PC-9 (cell line): ENCODE measurements around the gene MYLK. TPM values are rescaled to one million over a fixed set of nuclear protein-coding genes. Genes with fewer than 3 reads are reported as not detected.
A peak's percentile ranks its signal among the peaks of the same experiment; 100 is the strongest.

ENCODE experiments used
- Bru-seq: library from RNA; stranded (reverse); fragments of 400-500 nt; gene quantifications from one replicate; lab custom pipeline; 2021; lab: Mats Ljungman, UMichigan
- BruChase-seq, 2 experiments: library from RNA; stranded (reverse); fragments of 400-500 nt; gene quantifications; one replicate each; lab custom pipeline; 2021; lab: Mats Ljungman, UMichigan
- BruUV-seq: library from RNA; stranded (reverse); fragments of 400-500 nt; replicated peaks from 2 replicates; lab custom pipeline; 2021; lab: Mats Ljungman, UMichigan
- CTCF ChIA-PET: fragments of 300-600 bp; sonication (Branson Sonifier 250); formaldehyde crosslinking; loops from one replicate; lab custom pipeline; 2022; ENCODE audit warnings: antibody characterized with exemption; lab: Charles Lee
- POLR2A ChIA-PET: fragments of 300-600 bp; sonication (Branson Sonifier 250); formaldehyde crosslinking; loops from one replicate; lab custom pipeline; 2022; ENCODE audit warnings: antibody characterized with exemption; ENCODE audit not compliant: unreplicated experiment; lab: Charles Lee
- DNase-seq, 2 experiments: peaks; one replicate each; pipeline versions ENCODE4 v3.0.0 to v3.0.0-alpha.2; 2015 to 2022; ENCODE audit warnings: mixed read lengths in 1 of 2
- H2AFZ ChIP-seq: fragments of 200-600 bp; sonication (generic); 2 replicates; pipeline ENCODE4 v1.8.1; 2017; ENCODE audit warnings: antibody characterized with exemption
- H3F3A ChIP-seq: fragments of 200-600 bp; sonication (generic); 2 replicates; pipeline ENCODE4 v1.8.1; 2017; ENCODE audit warnings: antibody characterized with exemption, mild to moderate bottlenecking, low read depth; ENCODE audit not compliant: insufficient read depth
- H3K27ac ChIP-seq: fragments of 200-600 bp; sonication (generic); 2 replicates; pipeline ENCODE4 v1.6.1; 2016; ENCODE audit warnings: mixed run types
- H3K27me3 ChIP-seq: fragments of 200-600 bp; sonication (generic); 2 replicates; pipeline ENCODE4 v1.6.1; 2016; ENCODE audit warnings: low read depth, mixed run types; ENCODE audit not compliant: insufficient read depth
- H3K36me3 ChIP-seq: fragments of 200-600 bp; sonication (generic); 2 replicates; pipeline ENCODE4 v1.6.1; 2016; ENCODE audit warnings: low read depth, mixed run types
- H3K4me1 ChIP-seq: fragments of 200-600 bp; sonication (generic); replicated peaks from 2 replicates; pipeline ENCODE4 v1.6.1; 2016; ENCODE audit warnings: mixed run types; ENCODE audit not compliant: insufficient read depth
- H3K4me2 ChIP-seq: fragments of 200-600 bp; sonication (generic); 2 replicates; pipeline ENCODE4 v1.6.1; 2017; ENCODE audit warnings: mixed run types
- H3K4me3 ChIP-seq: fragments of 200-600 bp; sonication (generic); 2 replicates; pipeline ENCODE4 v1.6.1; 2016; ENCODE audit warnings: mixed run types
- H3K79me2 ChIP-seq: fragments of 200-600 bp; sonication (generic); 2 replicates; pipeline ENCODE4 v1.6.1; 2017; ENCODE audit warnings: low read depth, mixed run types
- H3K9me2 ChIP-seq: fragments of 200-600 bp; sonication (generic); 2 replicates; pipeline ENCODE4 v1.8.1; 2017; ENCODE audit warnings: mild to moderate bottlenecking; ENCODE audit not compliant: insufficient read depth
- H3K9me3 ChIP-seq: fragments of 200-600 bp; sonication (generic); 2 replicates; pipeline ENCODE4 v1.8.1; 2016; ENCODE audit warnings: low read depth; ENCODE audit not compliant: insufficient read depth
- H4K20me1 ChIP-seq: fragments of 200-600 bp; sonication (generic); 2 replicates; pipeline ENCODE4 v1.8.1; 2017; ENCODE audit not compliant: insufficient read depth
- CTCF ChIP-seq: fragments of 200-600 bp; sonication (generic); conservative IDR thresholded peaks from 2 replicates; pipeline ENCODE4 v1.6.1; 2017; ENCODE audit warnings: mixed run types, antibody characterized with exemption, mild to moderate bottlenecking, moderate library complexity
- EZH2 ChIP-seq: fragments of 200-600 bp; sonication (generic); IDR thresholded peaks from 2 replicates; pipeline ENCODE4 v1.8.0; 2017; ENCODE audit warnings: antibody characterized with exemption, low read depth
- intact Hi-C: fragments of 100-400 bp; cut with micrococcal nuclease; formaldehyde crosslinking; loops from one replicate; pipeline ENCODE4 v1.10.0; 2022; ENCODE audit not compliant: unreplicated experiment
- long read RNA-seq: library from polyadenylated mRNA; stranded (forward); transcript quantifications from one replicate; pipeline ENCODE4 v2.0.0, GENCODE V29; 2022
- total RNA-seq: library from RNA; stranded (reverse); gene quantifications from 2 replicates; pipeline ENCODE4 v1.2.3, GENCODE V29; 2021

The MYLK gene
- total RNA-seq: 0.72 and 1.2 TPM in 2 replicates
- percentile 18 among the genes with signal in this experiment for Bru-seq, nascent RNA
- percentile 10 among the genes with signal in this experiment for BruChase-seq, experiment 1, labeled RNA remaining after a 2-hour chase
- BruChase-seq, experiment 2, labeled RNA remaining after a 6-hour chase: percentile 14 among the genes with signal in this experiment
- long read RNA-seq: 0 reads

- Histone ChIP-seq H3K79me2 (no peaks in the 10 kb centered on the region), H3K9me3 (no peaks in the 10 kb centered on the region; the same call in 1 of the 2 replicates), H3K36me3 (no peaks in the 10 kb centered on the region), H3K27me3 (no peaks in the 10 kb centered on the region), H3K27ac (no peak within 1 kb of the TSS), H3K4me3 (no peak within 1 kb of the TSS), H3K4me2 (no peak within 1 kb of the TSS), H4K20me1 (no peaks in the 10 kb centered on the region), H3F3A (no peaks in the 10 kb centered on the region), H3K4me1 (no peaks in the 10 kb centered on the region), H2AFZ (no peak within 1 kb of the TSS), H3K9me2 (no peaks in the 10 kb centered on the region)
- no TSS peak for BruUV-seq
- ChIA-PET POLR2A (no interaction called here), CTCF (interaction anchor here (0.7 kb wide), 1 partner anchor 92 kb away, joined by 9 read pairs; no protein-coding TSS in a partner anchor)
- no peak for TF ChIP-seq EZH2
- no peak for TF ChIP-seq CTCF
- intact Hi-C loops: loop anchor here (5.0 kb wide), 1 partner anchor 162 kb away; no protein-coding TSS in a partner anchor
- DNase-seq: peak in 1 of 2 experiments; percentile 23
Observed at GRCh38 chr3:123884203-123884831, at the start of gene MYLK. Gene MYLK, minus strand, starts transcription at chr3:123884332. Its CDS starts 90,491 bp downstream, at chr3:123793841.

GRCh38 chr3:123930445-123930844, 46.3 kb upstream of the MYLK start:
- H3K9me2 ChIP-seq: no peaks in the 10 kb centered on the region
- POLR2A ChIA-PET: no interaction called here

GRCh38 chr3:123929325-123929724, 45.2 kb upstream of the MYLK start:
- H3K4me2 ChIP-seq: no peak overlapping the region
- H3K4me3 ChIP-seq: no peak overlapping the region
- CTCF ChIA-PET: no interaction called here
- H3K9me3 ChIP-seq: no peaks in the 10 kb centered on the region
- no peaks in the 10 kb centered on the region for H3K27me3 ChIP-seq
- POLR2A ChIA-PET: no interaction called here
- DNase-seq: no peak
- H3K36me3 ChIP-seq: peaks cover 13% of the 10 kb centered on the region
- H4K20me1 ChIP-seq: no peaks in the 10 kb centered on the region; the same call in 1 of the 2 replicates
- no peaks in the 10 kb centered on the region for H3F3A ChIP-seq
- no peak overlapping the region for H3K27ac ChIP-seq
- no TSS peak for BruUV-seq
- H3K4me1 ChIP-seq: no peaks in the 10 kb centered on the region
- H3K9me2 ChIP-seq: no peaks in the 10 kb centered on the region
- intact Hi-C loops: no loop called here
- H2AFZ ChIP-seq: no peak overlapping the region
- no peaks in the 10 kb centered on the region for H3K79me2 ChIP-seq
- TF ChIP-seq EZH2 (no peak), CTCF (no peak)

More at GRCh38 chr3:123930445-123930844, 46.3 kb upstream of the MYLK start:
- Histone ChIP-seq H3K4me3 (no peak overlapping the region), H3K9me3 (no peaks in the 10 kb centered on the region), H3K27me3 (no peaks in the 10 kb centered on the region), H3K79me2 (no peaks in the 10 kb centered on the region), H3F3A (no peaks in the 10 kb centered on the region), H3K36me3 (peaks cover 13% of the 10 kb centered on the region), H2AFZ (no peak overlapping the region), H3K4me1 (no peaks in the 10 kb centered on the region), H3K27ac (no peak overlapping the region), H3K4me2 (no peak overlapping the region), H4K20me1 (no peaks in the 10 kb centered on the region; the same call in 1 of the 2 replicates)
- CTCF ChIA-PET: no interaction called here
- TF ChIP-seq CTCF (no peak), EZH2 (no peak)
- no peak for DNase-seq
- intact Hi-C loops: no loop called here
- BruUV-seq: no TSS peak
